HUES64 (cell line): Measurements from ENCODE around the gene IGFBP6.
"Not testable (repeated sequence)": the region's sequence is repeated elsewhere in the genome, so short reads cannot be mapped to it uniquely, and the experiment has no call there.

Source experiments
- H3K27ac ChIP-seq: 2 replicates; pipeline ENCODE4 v1.7.0; 2013; ENCODE audit warnings: low read depth, low read length, inconsistent platforms
- H3K27me3 ChIP-seq: 2 replicates; pipeline ENCODE4 v1.6.1; 2013; ENCODE audit warnings: mild to moderate bottlenecking, low read length; ENCODE audit not compliant: insufficient read depth
- H3K36me3 ChIP-seq: 2 replicates; pipeline ENCODE4 v1.6.1; 2013; ENCODE audit warnings: mild to moderate bottlenecking, low read length; ENCODE audit not compliant: insufficient read depth
- H3K4me1 ChIP-seq: 2 replicates; pipeline ENCODE4 v1.6.1; 2013; ENCODE audit warnings: mild to moderate bottlenecking, low read length, moderate library complexity; ENCODE audit not compliant: insufficient read depth
- H3K4me3 ChIP-seq: 2 replicates; pipeline ENCODE4 v1.5.1; 2013; ENCODE audit warnings: mild to moderate bottlenecking, low read length, moderate library complexity
- H3K9ac ChIP-seq: 2 replicates; pipeline ENCODE4 v1.6.1; 2013; ENCODE audit warnings: mild to moderate bottlenecking, low read depth, low read length
- H3K9me3 ChIP-seq: 2 replicates; pipeline ENCODE4 v1.6.1; 2013; ENCODE audit warnings: low read depth, low read length; ENCODE audit not compliant: insufficient read depth
- WGBS: fragments of 150-250, 120-280 bp; methylation state at CpG from one replicate; pipeline ENCODE4 v1.1.7; 2013; ENCODE audit warnings: missing lambda C conversion rate; 5-methylcytosine and 5-hydroxymethylcytosine counted together

The IGFBP6 gene

DNA sequence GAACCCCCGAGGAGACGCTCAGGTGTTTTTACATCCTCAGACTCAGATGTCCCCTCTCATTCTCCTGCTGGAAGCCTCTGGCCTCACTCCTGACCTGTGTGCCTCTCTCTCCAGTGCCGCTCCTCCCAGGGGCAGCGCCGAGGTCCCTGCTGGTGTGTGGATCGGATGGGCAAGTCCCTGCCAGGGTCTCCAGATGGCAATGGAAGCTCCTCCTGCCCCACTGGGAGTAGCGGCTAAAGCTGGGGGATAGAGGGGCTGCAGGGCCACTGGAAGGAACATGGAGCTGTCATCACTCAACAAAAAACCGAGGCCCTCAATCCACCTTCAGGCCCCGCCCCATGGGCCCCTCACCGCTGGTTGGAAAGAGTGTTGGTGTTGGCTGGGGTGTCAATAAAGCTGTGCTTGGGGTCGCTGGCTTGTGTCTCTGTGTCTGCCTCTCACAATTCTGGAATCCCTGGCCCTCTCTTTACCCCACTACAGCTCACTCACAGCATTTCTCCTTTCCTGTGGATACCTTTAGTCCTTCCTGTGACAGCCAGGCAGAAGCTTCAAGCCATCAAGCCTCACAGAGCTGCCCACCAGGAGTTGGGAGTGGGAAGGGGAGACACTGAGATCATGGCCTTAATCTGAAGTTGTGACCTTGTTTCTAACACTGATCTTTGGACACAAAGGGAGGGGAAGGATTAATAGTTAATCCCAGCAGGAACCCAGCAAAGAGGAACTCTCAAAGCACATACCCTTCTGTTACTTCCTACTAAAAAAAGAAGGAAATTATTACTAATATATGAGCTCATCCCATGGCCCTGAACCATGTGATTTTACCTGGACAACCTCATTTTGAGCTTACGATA lies 4.7 kb downstream of the IGFBP6 start:
- no peak overlapping the region for H3K4me3 ChIP-seq
- WGBS, result 93% methylated on average over 9 of the region's 12 CpGs
- H3K36me3 ChIP-seq, result no peaks in the 10 kb centered on the region
- no peak overlapping the region for H3K9ac ChIP-seq
- peaks cover 21% of the 10 kb centered on the region for H3K27me3 ChIP-seq
- H3K4me1 ChIP-seq, result peaks cover 15% of the 10 kb centered on the region
- no peaks in the 10 kb centered on the region for H3K9me3 ChIP-seq
- H3K27ac ChIP-seq, result no peak overlapping the region

DNA sequence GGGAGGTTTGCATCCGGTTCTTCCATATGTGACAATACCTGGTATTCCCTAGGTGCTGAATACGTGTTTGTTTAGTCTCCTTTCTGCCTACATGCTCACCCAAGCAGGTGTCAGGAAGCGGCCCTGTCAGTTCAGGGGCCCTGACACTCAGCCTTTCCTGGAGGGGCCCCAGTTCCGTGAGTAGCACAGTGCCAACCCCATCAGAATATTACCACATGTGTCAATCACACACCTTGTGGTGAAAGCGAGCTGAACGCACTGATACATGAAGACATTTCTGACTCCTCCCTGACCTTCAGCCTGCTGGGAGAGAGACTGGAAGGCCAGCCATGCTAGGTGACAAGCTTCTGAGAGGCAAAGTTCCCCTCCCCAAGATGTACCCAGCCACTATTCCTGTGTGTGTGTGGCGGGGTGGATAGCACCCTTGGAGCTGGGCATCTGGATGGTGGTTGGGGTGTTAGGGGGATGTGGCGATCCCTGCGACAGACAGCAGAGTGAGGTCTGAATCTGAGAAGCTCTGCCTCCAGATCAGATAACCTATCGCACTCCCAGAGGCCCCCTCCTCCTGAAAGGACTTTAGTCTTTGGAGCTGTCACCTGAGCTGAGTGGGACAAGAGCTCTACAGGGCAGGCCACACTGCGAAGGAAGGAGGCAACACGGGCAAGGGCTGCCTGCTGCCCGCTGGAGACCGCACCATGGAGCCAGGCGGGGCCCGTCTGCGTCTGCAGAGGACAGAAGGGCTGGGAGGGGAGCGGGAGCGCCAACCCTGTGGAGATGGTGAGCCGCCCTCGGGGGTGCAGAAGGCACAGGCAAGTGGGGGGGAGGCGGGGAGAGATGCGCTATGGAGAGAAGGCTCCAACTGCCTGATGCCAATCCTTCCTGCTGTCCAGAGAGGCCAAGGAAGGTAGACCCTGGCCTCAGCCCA lies 5.7 kb downstream of the IGFBP6 start, which contains the start of gene SOAT2:
Gene SOAT2, plus strand, starts transcription at position 604 of the 925 bp plus-strand sequence. Its CDS starts 92 bp downstream, at position 696.
- peaks cover 13% of the 10 kb centered on the region for H3K27me3 ChIP-seq
- peaks cover 18% of the 10 kb centered on the region for H3K4me1 ChIP-seq
- no peaks in the 10 kb centered on the region for H3K9me3 ChIP-seq
- 85% methylated on average over 23 of the region's 23 CpGs for WGBS
- no peak within 1 kb of the TSS for H3K9ac ChIP-seq
- H3K36me3 ChIP-seq, result no peaks in the 10 kb centered on the region
- no peak within 1 kb of the TSS for H3K4me3 ChIP-seq
- H3K27ac ChIP-seq, result no peak within 1 kb of the TSS

DNA sequence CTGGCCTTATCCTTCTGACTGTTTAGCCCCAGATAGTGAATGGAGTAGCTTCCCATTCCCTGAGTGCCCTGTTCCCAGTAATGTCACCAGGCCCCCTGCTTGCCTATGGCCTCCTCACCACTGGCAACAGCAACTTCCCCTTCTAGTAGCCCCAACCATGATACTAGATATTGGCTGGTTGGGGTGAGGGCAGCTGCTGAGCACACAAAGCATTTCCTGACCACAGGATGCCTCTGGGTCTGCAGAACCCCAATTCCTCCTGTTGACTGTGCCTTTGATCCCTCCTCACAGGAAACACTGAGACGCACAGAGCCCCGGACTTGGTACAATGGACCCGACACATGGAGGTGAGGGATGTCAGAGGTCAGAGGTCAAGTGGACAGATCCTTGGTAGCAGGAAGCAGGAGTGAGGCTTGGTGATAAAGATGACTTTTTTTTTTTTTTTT lies 6.4 kb downstream of the IGFBP6 start:
- peaks cover 5% of the 10 kb centered on the region for H3K27me3 ChIP-seq
- H3K27ac ChIP-seq, result no peak overlapping the region
- H3K4me1 ChIP-seq, result peaks cover 12% of the 10 kb centered on the region; the same call in 1 of the 2 replicates
- 91% methylated on average over 3 of the region's 3 CpGs for WGBS
- no peaks in the 10 kb centered on the region for H3K36me3 ChIP-seq
- H3K9ac ChIP-seq, result no peak overlapping the region
- no peak overlapping the region for H3K4me3 ChIP-seq
- no peaks in the 10 kb centered on the region for H3K9me3 ChIP-seq

DNA sequence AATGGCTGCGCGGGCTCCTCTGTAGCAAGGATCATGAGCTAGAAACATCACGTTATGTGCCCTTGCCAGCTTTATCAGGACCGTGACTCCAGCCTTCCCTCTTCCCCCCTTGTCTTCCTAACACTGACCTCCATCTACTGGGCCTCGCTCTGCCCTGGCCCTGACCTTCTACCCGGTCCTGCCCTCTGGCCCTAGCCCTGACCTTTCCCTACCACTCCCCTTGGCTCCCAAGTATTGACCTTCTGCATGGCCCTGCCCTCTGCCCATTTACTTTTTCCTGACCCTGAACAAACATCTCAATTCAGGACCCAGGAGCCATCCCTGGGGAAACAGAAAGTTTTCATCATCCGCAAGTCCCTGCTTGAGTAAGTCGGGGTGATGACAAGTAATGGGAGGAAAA lies 7.8 kb downstream of the IGFBP6 start:
- Histone ChIP-seq H3K27me3 (no peaks in the 10 kb centered on the region), H3K36me3 (no peaks in the 10 kb centered on the region), H3K4me3 (no peak overlapping the region), H3K27ac (no peak overlapping the region), H3K9me3 (peaks cover 8% of the 10 kb centered on the region; the same call in 1 of the 2 replicates), H3K4me1 (0 out of 2 replicates have a peak, but pooled peaks cover 6% of the 10 kb centered on the region), H3K9ac (no peak overlapping the region)
- 92% methylated on average over 8 of the region's 8 CpGs for WGBS

DNA sequence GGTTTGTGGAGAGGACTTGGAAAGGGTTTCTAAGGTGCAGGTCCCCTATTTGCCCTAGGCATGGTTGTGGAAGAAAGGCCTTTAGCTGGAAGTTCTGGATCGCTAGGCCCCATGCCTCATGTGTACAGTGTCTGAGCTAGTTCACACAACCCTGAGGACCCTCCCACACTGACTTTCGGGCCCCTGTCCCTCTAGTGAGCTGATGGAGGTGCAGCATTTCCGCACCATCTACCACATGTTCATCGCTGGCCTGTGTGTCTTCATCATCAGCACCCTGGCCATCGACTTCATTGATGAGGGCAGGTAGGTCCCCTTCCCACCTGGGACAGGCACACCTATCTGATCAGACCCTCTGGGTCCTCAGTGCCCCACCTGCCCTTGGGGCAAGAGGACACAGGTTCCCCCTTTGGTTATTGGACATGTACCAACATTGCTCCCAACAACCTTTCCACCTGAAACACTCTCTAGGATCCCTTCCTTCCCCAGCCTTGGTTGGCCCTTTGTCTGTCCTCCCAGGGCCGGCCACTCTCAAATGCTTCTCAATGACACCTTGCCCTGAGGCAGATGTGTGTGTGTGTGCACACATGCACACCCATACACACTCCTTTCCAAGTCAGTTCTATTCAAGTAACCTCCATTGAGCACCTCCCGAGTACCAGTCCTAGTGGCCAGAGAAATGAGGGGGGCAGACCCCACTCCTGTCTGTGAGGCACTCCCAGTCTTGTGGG lies 8.4 kb downstream of the IGFBP6 start:
- H3K27ac ChIP-seq, result no peak overlapping the region
- H3K36me3 ChIP-seq, result no peaks in the 10 kb centered on the region
- 0 out of 2 replicates have a peak, but pooled peaks cover 6% of the 10 kb centered on the region for H3K4me1 ChIP-seq
- no peak overlapping the region for H3K4me3 ChIP-seq
- peaks cover 9% of the 10 kb centered on the region; the same call in 1 of the 2 replicates for H3K9me3 ChIP-seq
- WGBS, result 89% methylated on average over 7 of the region's 7 CpGs
- no peaks in the 10 kb centered on the region for H3K27me3 ChIP-seq
- no peak overlapping the region for H3K9ac ChIP-seq

DNA sequence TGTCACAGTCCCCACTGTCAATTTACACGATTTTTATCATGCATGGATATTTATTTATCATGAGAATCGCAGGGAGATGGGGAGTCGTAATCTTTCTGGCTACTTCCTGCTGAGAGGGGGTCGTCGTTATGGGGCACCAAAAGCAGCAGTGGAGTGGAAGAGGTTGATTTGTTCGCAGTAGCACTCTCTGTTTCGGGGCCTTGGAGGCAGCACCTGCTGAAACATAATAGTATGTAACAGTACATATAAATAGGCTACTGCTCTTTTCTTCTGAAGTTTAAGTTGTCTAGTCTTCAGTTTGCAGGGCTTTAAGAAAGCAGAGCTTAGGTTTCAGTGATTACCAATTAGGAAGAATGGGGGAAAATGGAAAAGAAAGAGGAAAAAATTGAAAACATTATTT lies 9.7 kb downstream of the IGFBP6 start:
- Histone ChIP-seq H3K36me3 (no peaks in the 10 kb centered on the region), H3K27ac (no peak overlapping the region; the same call in 1 of the 2 replicates), H3K9me3 (peaks cover 9% of the 10 kb centered on the region; the same call in 1 of the 2 replicates), H3K4me3 (no peak overlapping the region), H3K4me1 (0 out of 2 replicates have a peak, but pooled peaks cover 6% of the 10 kb centered on the region), H3K27me3 (no peaks in the 10 kb centered on the region), H3K9ac (no peak overlapping the region)
- 25% methylated on average over 6 of the region's 7 CpGs for WGBS

DNA sequence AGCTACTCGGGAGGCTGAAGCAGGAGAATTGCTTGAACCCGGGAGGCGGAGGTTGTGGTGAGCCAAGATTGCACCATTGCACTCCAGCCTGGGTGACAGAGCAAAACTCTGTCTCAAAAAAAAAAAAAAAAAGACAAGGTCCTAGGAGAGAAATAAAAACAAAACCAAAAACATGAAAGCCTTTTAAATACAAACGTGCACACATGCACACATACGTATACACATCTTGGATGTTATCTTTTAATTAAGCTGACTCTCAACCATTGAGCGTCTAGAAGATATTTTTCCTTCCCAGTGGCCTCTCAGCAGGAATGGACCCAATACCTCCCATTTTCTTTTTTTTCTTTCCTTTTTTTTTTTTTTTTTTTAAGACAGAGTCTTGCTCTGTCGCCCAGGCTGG lies 15.0 kb downstream of the IGFBP6 start:
- H3K27me3 ChIP-seq, H3K9ac ChIP-seq, H3K4me1 ChIP-seq, H3K36me3 ChIP-seq, H3K9me3 ChIP-seq, H3K4me3 ChIP-seq, H3K27ac ChIP-seq: not testable (repeated sequence)
- 93% methylated on average over 7 of the region's 7 CpGs for WGBS

DNA sequence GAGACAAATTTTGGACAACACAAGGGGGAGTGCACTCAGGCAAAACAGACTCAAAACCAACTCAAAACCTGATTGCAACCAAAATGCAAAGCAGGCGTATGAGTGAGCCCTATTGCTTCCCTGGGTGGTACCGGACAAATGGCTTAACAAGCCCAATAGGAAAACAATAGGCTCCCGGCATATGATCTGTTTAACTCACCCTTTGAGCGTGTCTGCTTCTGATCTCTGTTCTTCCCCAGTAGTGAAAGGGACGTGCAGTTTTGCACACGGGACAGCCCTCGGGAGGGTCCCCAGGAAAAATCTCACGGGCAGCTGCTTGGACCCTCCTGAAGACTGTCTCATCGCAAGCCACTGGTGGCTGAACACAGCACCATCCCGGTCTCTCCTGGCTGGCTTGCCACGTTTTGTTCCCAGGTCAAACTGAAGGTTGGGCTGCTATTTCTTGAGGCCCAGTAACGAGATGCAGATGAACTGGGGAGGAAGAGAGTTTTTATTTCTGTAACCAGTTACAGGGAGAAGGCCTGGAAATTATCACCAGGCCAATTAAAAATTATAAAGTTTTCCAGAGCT lies 15.8 kb downstream of the IGFBP6 start:
- H3K9ac ChIP-seq, result no peak overlapping the region
- 82% methylated on average over 12 of the region's 12 CpGs for WGBS
- peaks cover 9% of the 10 kb centered on the region; the same call in 1 of the 2 replicates for H3K9me3 ChIP-seq
- H3K36me3 ChIP-seq, result no peaks in the 10 kb centered on the region
- H3K27ac ChIP-seq, result no peak overlapping the region
- no peaks in the 10 kb centered on the region for H3K4me1 ChIP-seq
- no peaks in the 10 kb centered on the region for H3K27me3 ChIP-seq
- H3K4me3 ChIP-seq, result no peak overlapping the region

DNA sequence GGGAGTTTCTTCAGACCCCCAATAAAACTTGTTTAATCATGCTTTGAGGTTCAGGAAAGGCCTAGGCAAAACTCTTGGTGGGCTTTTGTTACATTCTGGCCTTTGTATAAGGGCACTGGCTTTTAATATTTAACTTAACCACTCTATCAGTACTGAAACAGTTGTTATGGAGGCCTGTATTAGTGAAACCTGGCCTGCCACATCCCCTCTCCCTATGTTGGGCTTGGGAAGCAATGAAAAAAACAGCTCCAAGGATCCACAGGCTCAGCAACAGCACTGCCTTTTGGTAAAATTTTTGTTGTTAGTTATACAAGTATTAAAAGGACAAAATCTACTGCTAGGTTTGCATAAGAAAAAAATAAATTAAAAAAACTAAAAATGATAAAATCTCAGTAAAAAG lies 16.5 kb downstream of the IGFBP6 start:
- H3K9me3 ChIP-seq, result peaks cover 9% of the 10 kb centered on the region; the same call in 1 of the 2 replicates
- H3K27ac ChIP-seq, result no peak overlapping the region
- H3K27me3 ChIP-seq, result no peaks in the 10 kb centered on the region
- H3K36me3 ChIP-seq, result no peaks in the 10 kb centered on the region
- H3K4me1 ChIP-seq, result no peaks in the 10 kb centered on the region
- no peak overlapping the region for H3K4me3 ChIP-seq
- no peak overlapping the region for H3K9ac ChIP-seq

DNA sequence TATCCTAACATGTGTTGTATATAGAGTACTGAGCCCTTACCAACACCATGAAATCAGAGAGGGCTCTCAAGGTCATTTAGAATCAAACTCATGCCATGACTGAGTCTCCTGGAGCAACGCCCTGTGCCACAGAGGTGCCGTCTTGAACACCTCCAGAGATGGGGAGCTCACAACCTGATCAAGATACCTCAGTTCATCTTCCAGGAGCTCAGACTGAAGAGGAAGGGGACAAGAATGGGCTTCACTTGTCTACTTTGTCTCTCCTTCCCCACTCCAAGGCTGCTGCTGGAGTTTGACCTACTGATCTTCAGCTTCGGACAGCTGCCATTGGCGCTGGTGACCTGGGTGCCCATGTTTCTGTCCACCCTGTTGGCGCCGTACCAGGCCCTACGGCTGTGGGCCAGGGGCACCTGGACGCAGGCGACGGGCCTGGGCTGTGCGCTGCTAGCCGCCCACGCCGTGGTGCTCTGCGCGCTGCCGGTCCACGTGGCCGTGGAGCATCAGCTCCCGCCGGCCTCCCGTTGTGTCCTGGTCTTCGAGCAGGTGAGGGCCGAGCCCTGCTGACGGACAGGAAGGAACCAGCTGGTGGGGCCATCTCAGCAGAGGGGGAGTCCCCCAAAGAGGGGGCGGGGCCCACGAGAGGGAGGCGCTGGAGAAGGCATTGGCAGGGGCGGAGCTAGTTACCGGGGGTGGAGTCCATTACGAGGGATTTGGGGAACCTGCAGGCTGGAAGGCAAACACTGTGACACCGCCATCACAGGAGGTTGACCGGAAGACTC lies 17.8 kb downstream of the IGFBP6 start:
- 90% methylated on average over 33 of the region's 33 CpGs for WGBS
- Histone ChIP-seq H3K27ac (no peak overlapping the region), H3K36me3 (no peaks in the 10 kb centered on the region), H3K27me3 (no peaks in the 10 kb centered on the region), H3K9me3 (peaks cover under 1% of the 10 kb centered on the region; the same call in 1 of the 2 replicates), H3K9ac (no peak overlapping the region), H3K4me1 (no peaks in the 10 kb centered on the region), H3K4me3 (no peak overlapping the region)
